ENCODE data around the gene RASSF5. TPM values are rescaled to one million over a fixed set of nuclear protein-coding genes. Genes with fewer than 3 reads are reported as not detected.

Gene RASSF5
- total and polyA plus RNA-seq, 2 of the 13 experiments (the other 11 are each of a cell fraction or from before 2014, with no cell fraction given): 0.18 to 0.40 TPM

DNA sequence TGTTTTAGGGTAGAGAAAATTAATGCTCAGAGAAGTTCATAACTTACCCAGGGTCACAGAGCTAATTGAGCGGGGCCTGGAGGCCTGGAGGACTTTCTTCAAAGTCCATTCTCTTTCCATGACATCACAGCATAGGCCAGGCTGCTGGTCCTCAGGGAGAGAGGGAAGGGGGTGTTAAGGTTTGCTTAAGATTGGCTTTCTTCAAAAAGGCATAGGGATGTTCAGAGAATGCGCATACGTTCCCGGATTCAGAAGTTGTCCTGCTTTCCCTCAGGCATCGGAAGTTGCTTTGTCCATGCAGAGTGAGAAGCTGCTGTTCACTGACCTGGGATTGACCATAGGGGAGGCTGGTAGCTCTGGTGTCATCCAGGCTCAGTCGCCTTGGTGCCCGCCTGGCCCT lies 25.0 kb downstream of the RASSF5 start:
- BruUV-seq (replicated peaks): no TSS peak
- ChIA-PET POLR2A (no interaction called here), CTCF (ENCODE audit: low intra/inter-chr PET ratio, low total read pairs) (no interaction called here)
- H3K4me1 ChIP-seq (ENCODE audit: insufficient read depth, low read length): no peaks in the 10 kb centered on the region
- H3K9me3 ChIP-seq (ENCODE audit: low read length): no peaks in the 10 kb centered on the region
- ATAC-seq: no peak
- no peak overlapping the region for H3K4me3 ChIP-seq (replicated peaks in 1 of 3; ENCODE audit: insufficient read depth in 1 of 3, low read depth in 2 of 3, low read length in 3 of 3)
- H3K27ac ChIP-seq (ENCODE audit: extremely low read length, insufficient read depth, low read length): no peak overlapping the region
- DNase-seq (ENCODE audit: low spot score): no peak
- H2AFZ ChIP-seq (ENCODE audit: low read length): no peak overlapping the region
- H3K79me2 ChIP-seq (ENCODE audit: insufficient read depth, low read length): no peaks in the 10 kb centered on the region
- 84% methylated on average over 7 of the region's 7 CpGs for WGBS (ENCODE audit: low lambda C conversion rate)
- TF ChIP-seq, protein P1, sequence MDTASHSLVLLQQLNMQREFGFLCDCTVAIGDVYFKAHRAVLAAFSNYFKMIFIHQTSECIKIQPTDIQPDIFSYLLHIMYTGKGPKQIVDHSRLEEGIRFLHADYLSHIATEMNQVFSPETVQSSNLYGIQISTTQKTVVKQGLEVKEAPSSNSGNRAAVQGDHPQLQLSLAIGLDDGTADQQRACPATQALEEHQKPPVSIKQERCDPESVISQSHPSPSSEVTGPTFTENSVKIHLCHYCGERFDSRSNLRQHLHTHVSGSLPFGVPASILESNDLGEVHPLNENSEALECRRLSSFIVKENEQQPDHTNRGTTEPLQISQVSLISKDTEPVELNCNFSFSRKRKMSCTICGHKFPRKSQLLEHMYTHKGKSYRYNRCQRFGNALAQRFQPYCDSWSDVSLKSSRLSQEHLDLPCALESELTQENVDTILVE (CRISPR knock-in tag; IDR thresholded peaks at IDR 0.05): no peak
- no peak for TF ChIP-seq HDAC1 (CRISPR knock-in tag; IDR thresholded peaks at IDR 0.05)
- no peak for TF ChIP-seq NR3C1 (CRISPR knock-in tag; IDR thresholded peaks at IDR 0.05)
- no peak overlapping the region for H3K4me2 ChIP-seq (ENCODE audit: low read depth, low read length)
- peaks cover 0 to 4% of the 10 kb centered on the region in 2 experiments; a peak in 1 of 5 replicates for H3K27me3 ChIP-seq (ENCODE audit: control insufficient read depth in 1 of 2, insufficient read depth in 2 of 2, low read length in 2 of 2)
- intact Hi-C loops (cut with micrococcal nuclease; ENCODE audit: unreplicated experiment): no loop called here
- in situ Hi-C loops (cut with HindIII; ENCODE audit: extremely low pct_ligation_motif_present, low pct_unique_long_range_greater_than_20kb): no loop called here
- no peaks in the 10 kb centered on the region for H4K20me1 ChIP-seq (ENCODE audit: insufficient read depth, low read length)
- H3K36me3 ChIP-seq (replicated peaks in 1 of 2; ENCODE audit: control insufficient read depth in 1 of 2, insufficient read depth in 2 of 2, low read length in 2 of 2): no peaks in the 10 kb centered on the region
- no peak for FAIRE-seq
- H3K9ac ChIP-seq (ENCODE audit: insufficient read depth, low read depth, low read length): no peak overlapping the region

DNA sequence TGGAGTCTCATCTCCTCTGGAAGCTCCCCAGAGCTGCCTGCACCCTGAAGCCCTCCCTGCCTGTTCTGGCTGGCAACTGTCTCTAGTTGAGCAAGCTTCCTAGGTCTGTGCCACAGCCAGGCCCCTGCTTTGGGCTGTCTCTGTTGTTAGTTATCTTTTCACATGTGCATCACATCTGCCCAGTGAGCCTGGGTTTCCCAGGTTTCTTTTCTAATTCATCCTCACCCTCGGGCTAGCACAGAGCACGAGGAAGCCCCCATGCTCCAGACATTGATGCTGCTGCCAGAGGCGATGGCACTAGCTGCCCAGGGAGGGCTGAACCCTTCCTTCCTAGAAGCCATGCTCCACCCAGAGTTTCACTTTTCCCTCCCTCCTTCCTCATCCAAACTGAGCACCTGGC lies 27.2 kb downstream of the RASSF5 start:
- peaks cover 0 to 4% of the 10 kb centered on the region in 2 experiments; a peak in 1 of 5 replicates for H3K27me3 ChIP-seq (ENCODE audit: control insufficient read depth in 1 of 2, insufficient read depth in 2 of 2, low read length in 2 of 2)
- H3K36me3 ChIP-seq (replicated peaks in 1 of 2; ENCODE audit: control insufficient read depth in 1 of 2, insufficient read depth in 2 of 2, low read length in 2 of 2): no peaks in the 10 kb centered on the region
- no peaks in the 10 kb centered on the region for H3K9me3 ChIP-seq (ENCODE audit: low read length)
- H3K79me2 ChIP-seq (ENCODE audit: insufficient read depth, low read length): no peaks in the 10 kb centered on the region
- DNase-seq (ENCODE audit: low spot score) (no peak), ATAC-seq (no peak), FAIRE-seq (no peak)
- no peaks in the 10 kb centered on the region for H4K20me1 ChIP-seq (ENCODE audit: insufficient read depth, low read length)
- BruUV-seq (replicated peaks): no TSS peak
- H2AFZ ChIP-seq (ENCODE audit: low read length): no peak overlapping the region
- no peaks in the 10 kb centered on the region for H3K4me1 ChIP-seq (ENCODE audit: insufficient read depth, low read length)
- in situ Hi-C loops (cut with HindIII; ENCODE audit: extremely low pct_ligation_motif_present, low pct_unique_long_range_greater_than_20kb): no loop called here
- ChIA-PET CTCF (ENCODE audit: low intra/inter-chr PET ratio, low total read pairs) (no interaction called here), POLR2A (no interaction called here)
- TF ChIP-seq ZNF546 (CRISPR knock-in tag; conservative IDR thresholded peaks at IDR 0.05): no peak
- no peak overlapping the region for H3K4me3 ChIP-seq (replicated peaks in 1 of 3; ENCODE audit: insufficient read depth in 1 of 3, low read depth in 2 of 3, low read length in 3 of 3)
- intact Hi-C loops (cut with micrococcal nuclease; ENCODE audit: unreplicated experiment): no loop called here
- whole genome bisulfite sequencing (ENCODE audit: low lambda C conversion rate): 11% methylated on average over 3 of the region's 3 CpGs
- no peak overlapping the region for H3K27ac ChIP-seq (ENCODE audit: extremely low read length, insufficient read depth, low read length)
- H3K4me2 ChIP-seq (ENCODE audit: low read depth, low read length): no peak overlapping the region
- H3K9ac ChIP-seq (ENCODE audit: insufficient read depth, low read depth, low read length): no peak overlapping the region
